Measurements from ENCODE around the gene ZNF516. TPM values are rescaled to one million over a fixed set of nuclear protein-coding genes. Genes with fewer than 3 reads are reported as not detected.

ZNF516 gene
- total RNA-seq, 1 donor from 2014 or later: 26.1 TPM

DNA sequence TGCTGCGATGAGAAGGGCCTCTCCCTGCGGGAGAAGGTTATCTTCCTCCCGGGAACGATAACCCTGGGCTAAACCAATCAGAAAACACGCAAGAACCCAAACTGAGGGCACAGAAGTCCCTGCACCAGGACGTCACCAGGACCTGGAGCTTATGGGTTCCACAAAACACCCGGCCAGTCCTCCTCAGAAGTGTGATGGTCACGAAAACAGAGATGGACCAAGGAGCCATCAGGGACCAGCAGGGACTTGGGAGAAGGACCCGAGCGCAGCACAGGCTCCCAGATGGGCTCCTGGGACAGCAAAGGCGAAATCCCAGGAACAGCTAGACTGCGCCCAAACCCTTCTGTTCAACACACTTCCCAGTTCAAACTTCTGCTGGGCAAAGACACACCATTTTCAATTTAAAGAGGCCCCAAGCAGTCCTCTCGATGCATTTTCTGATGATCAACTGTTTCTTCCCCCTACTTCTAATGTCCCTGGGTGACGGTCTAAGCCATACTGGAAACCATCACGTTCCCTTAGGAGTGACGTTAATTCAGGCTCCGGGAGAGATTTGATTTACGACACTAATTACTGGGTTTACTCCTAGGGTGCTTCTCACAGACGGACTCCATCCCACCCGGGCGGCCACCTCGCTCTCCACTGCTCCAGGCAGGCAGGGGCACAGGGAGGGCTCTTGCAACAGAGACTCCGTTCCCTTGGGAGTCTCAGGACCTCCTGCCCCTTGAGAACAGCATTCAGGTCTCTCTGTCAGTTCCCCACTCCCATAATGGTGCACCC is 29.2 kb downstream of the ZNF516 start:
- Mint-ChIP-seq H3K4me3 (ENCODE audit: unreplicated experiment) (no peak overlapping the region), H3K9me3 (ENCODE audit: low read depth) (no peaks in the 10 kb centered on the region), H3K4me1 (ENCODE audit: low read depth) (peaks cover 13% of the 10 kb centered on the region), H3K27me3 (ENCODE audit: low read depth) (no peaks in the 10 kb centered on the region), H3K36me3 (ENCODE audit: low read depth) (no peaks in the 10 kb centered on the region), H3K27ac (ENCODE audit: unreplicated experiment) (no peak overlapping the region)
- TF ChIP-seq, protein P1, sequence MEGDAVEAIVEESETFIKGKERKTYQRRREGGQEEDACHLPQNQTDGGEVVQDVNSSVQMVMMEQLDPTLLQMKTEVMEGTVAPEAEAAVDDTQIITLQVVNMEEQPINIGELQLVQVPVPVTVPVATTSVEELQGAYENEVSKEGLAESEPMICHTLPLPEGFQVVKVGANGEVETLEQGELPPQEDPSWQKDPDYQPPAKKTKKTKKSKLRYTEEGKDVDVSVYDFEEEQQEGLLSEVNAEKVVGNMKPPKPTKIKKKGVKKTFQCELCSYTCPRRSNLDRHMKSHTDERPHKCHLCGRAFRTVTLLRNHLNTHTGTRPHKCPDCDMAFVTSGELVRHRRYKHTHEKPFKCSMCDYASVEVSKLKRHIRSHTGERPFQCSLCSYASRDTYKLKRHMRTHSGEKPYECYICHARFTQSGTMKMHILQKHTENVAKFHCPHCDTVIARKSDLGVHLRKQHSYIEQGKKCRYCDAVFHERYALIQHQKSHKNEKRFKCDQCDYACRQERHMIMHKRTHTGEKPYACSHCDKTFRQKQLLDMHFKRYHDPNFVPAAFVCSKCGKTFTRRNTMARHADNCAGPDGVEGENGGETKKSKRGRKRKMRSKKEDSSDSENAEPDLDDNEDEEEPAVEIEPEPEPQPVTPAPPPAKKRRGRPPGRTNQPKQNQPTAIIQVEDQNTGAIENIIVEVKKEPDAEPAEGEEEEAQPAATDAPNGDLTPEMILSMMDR (IDR thresholded peaks at IDR 0.05): no peak
- no peak for DNase-seq (ENCODE audit: low spot score)

DNA sequence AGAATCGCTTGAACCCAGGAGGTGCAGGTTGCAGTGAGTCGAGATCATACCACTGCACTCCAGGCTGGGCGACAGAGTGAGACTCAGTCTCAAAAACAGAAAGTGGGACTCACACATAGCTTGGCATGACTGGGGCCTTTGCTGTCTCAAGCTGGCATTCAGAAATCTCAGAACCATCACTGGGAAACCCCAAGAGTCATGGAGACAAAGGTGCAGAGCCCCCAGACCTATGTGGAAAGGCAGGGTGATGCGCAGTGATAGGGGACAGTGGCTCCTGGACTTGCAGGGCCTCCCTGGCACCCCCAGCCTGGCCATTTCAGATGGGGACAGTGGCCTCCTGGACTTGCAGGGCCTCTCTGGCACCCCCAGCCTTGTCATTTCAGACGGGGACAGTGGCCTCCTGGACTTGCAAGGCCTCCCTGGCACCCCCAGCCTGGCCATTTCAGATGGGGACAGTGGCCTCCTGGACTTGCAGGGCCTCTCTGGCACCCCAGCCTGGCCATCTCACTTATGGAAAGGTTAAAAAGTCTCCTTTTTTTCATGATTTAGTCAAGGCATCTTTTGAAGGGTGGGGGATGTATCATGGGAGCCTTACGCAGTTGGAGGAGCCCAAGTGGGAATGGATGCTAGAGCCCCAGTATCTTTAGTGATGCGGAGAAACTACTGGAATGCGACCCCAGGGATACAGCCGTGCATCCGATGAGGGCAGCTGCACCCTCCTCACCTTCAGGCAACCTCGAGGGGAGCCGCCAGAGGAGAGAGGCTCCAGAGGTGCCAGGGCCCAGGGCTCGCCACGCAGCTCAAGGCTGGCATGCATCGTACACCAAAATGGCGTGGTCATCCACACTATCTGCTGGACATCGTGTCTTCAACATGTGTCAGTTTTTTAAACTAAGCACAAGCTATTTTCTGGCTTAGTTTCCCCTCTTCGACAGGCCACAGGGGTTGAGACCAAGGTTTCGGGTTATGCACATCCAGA is 30.5 kb downstream of the ZNF516 start:
- Mint-ChIP-seq H3K27me3 (ENCODE audit: low read depth) (no peaks in the 10 kb centered on the region), H3K36me3 (ENCODE audit: low read depth) (no peaks in the 10 kb centered on the region), H3K9me3 (ENCODE audit: low read depth) (no peaks in the 10 kb centered on the region), H3K4me1 (ENCODE audit: low read depth) (peaks cover 24% of the 10 kb centered on the region), H3K27ac (ENCODE audit: unreplicated experiment) (no peak overlapping the region), H3K4me3 (ENCODE audit: unreplicated experiment) (no peak overlapping the region)
- no peak for DNase-seq (ENCODE audit: low spot score)
- TF ChIP-seq, protein P1 (IDR thresholded peaks at IDR 0.05): no peak

DNA sequence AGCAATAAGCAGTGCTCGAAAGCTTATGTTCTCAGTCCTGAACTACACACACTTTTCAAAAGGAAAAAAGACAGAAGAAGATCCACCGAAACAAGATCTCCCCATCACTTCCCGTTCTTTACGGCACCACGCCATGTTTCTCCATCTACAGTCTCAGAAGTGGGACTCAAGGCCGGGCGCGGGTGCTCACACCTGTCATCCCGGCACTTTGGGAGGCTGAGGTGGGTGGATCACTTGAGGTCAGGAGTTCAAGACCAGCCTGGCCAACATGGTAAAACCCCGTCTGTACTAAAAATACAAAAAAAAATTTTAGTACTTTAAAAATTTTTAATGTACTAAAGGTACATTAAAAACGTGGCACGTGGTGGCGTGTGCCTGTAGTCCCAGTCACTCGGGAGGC is 31.2 kb downstream of the ZNF516 start:
- Mint-ChIP-seq H3K9me3 (ENCODE audit: low read depth) (no peaks in the 10 kb centered on the region), H3K4me3 (ENCODE audit: unreplicated experiment) (no peak overlapping the region), H3K27ac (ENCODE audit: unreplicated experiment) (no peak overlapping the region), H3K27me3 (ENCODE audit: low read depth) (no peaks in the 10 kb centered on the region), H3K36me3 (ENCODE audit: low read depth) (no peaks in the 10 kb centered on the region), H3K4me1 (ENCODE audit: low read depth) (peaks cover 31% of the 10 kb centered on the region)
- TF ChIP-seq, protein P1 (IDR thresholded peaks at IDR 0.05): no peak
- no peak for DNase-seq (ENCODE audit: low spot score)

DNA sequence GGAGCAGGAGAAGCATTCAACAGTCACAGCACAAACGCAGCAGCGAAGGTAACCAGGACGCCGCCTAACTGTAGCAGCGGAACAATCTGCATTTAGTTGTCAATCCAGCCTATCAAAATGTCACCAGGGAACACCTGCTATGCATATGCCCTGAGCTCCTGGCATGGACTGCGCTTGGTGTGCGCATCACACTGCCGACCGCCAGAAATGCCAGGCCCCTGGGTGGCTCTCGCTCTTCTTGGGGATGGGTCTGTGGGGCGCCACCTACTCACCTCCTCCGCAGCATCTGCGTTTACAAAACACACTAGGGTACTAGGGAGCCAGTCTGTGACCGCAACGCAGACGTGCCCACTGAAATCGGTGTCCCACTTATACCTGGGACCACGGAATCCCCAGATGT is 31.7 kb downstream of the ZNF516 start:
- Mint-ChIP-seq H3K27ac (ENCODE audit: unreplicated experiment) (no peak overlapping the region), H3K9me3 (ENCODE audit: low read depth) (no peaks in the 10 kb centered on the region), H3K36me3 (ENCODE audit: low read depth) (no peaks in the 10 kb centered on the region), H3K4me3 (ENCODE audit: unreplicated experiment) (no peak overlapping the region), H3K27me3 (ENCODE audit: low read depth) (no peaks in the 10 kb centered on the region), H3K4me1 (ENCODE audit: low read depth) (peaks cover 34% of the 10 kb centered on the region)
- TF ChIP-seq, protein P1 (IDR thresholded peaks at IDR 0.05): no peak
- DNase-seq (ENCODE audit: low spot score): no peak

DNA sequence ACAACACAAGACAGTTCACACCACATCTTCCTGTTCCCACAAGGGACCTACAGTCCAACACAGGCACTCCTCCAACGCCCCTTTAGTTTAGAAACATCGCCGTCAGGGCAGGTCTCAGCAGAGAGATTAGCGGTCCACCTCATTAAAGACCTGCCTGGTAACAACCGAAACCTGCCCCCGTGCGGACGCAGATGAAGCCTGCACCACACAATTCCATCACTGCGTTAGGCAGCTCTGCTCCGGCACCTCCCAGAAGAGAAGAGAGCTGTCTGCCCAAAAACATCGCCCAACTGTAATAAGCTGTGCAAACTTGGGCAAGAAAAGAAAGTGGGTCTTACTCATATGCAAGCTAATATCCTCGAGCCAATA is 32.7 kb downstream of the ZNF516 start:
- H3K36me3 Mint-ChIP-seq (ENCODE audit: low read depth): no peaks in the 10 kb centered on the region
- H3K4me3 Mint-ChIP-seq (ENCODE audit: unreplicated experiment): no peak overlapping the region

More for the DNA sequence above, 32.7 kb downstream of the ZNF516 start:
- TF ChIP-seq, protein P1 (IDR thresholded peaks at IDR 0.05): no peak
- no peak for DNase-seq (ENCODE audit: low spot score)
- H3K27me3 Mint-ChIP-seq (ENCODE audit: low read depth): no peaks in the 10 kb centered on the region
- H3K9me3 Mint-ChIP-seq (ENCODE audit: low read depth): no peaks in the 10 kb centered on the region
- H3K27ac Mint-ChIP-seq (ENCODE audit: unreplicated experiment): peak overlapping the region; percentile 8
- H3K4me1 Mint-ChIP-seq (ENCODE audit: low read depth): peaks cover 36% of the 10 kb centered on the region

Measured in chondrocyte (in vitro differentiated cells).